ENCODE data around the gene KCMF1. TPM values are rescaled to one million over a fixed set of nuclear protein-coding genes. Genes with fewer than 3 reads are reported as not detected.
A peak's percentile ranks its signal among the peaks of the same experiment; 100 is the strongest.

Gene KCMF1
- total and polyA plus RNA-seq, 10 of the 15 experiments (the other 5 are each of a cell fraction or from before 2014, with no cell fraction given): 8.4 to 124 (median 43.0) TPM

DNA sequence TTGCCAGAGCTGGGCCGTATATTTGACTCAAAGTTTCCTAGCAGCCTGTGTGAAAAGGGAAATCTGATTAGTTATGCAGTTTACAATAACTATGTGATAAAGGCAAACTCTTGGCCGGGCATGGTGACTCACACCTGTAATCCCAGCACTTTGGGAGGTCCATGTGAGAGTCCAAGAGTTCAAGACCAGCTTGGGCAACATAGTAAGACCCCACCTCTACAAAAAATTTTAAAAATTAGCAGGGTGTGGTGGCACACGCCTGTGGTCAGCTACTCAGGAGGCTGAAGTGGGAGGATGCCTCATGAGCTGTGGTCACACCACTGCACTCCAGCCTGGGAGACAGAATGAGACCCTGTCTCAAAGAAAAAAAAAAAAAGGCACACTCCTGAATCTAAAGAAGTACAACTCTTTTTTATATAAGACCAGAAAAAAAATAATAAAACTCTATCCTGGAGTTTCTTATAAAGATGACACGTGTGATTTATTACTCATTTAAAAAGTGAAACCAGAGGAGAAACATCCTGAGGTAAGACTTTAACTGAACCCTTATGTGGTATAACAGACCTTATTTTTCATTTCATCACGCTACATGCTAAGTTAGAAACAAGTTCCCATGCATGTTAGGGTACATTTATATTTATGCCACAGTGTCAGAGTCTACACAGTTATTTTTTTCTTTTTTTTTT is 32.6 kb upstream of the KCMF1 start (continued):
- peak; percentile 43; the same call in 1 of the 2 replicates for TF ChIP-seq PKNOX1 (IDR thresholded peaks at IDR 0.05)
- TF ChIP-seq BACH1 (IDR thresholded peaks at IDR 0.05; ENCODE audit: borderline replicate concordance): no peak

- Histone ChIP-seq H3K4me1 (ENCODE audit: control insufficient read depth, insufficient read depth, low read length) (peaks cover 50% of the 10 kb centered on the region), H3K27me3 (replicated peaks in 1 of 2; ENCODE audit: control insufficient read depth in 2 of 2, insufficient read depth in 2 of 2, low read length in 1 of 2) (no peaks in the 10 kb centered on the region), H3K4me2 (ENCODE audit: control insufficient read depth, insufficient read depth) (peak overlapping the region; percentile 100), H3K36me3 (ENCODE audit: control insufficient read depth in 2 of 2, insufficient read depth in 2 of 2, low read length in 1 of 2) (no peaks in the 10 kb centered on the region), H3K9ac (ENCODE audit: control insufficient read depth, insufficient read depth, low read length) (peak overlapping the region; percentile 97), H2AFZ (ENCODE audit: control insufficient read depth, low read depth, low read length) (no peak overlapping the region), H3K27ac (ENCODE audit: control insufficient read depth, insufficient read depth) (peak overlapping the region; percentile 100), H3K9me3 (replicated peaks; ENCODE audit: control insufficient read depth, insufficient read depth, low read length) (no peaks in the 10 kb centered on the region; the same call in 2 of the 3 replicates), H4K20me1 (ENCODE audit: control insufficient read depth, insufficient read depth) (no peaks in the 10 kb centered on the region), H3K79me2 (ENCODE audit: control insufficient read depth, insufficient read depth, low read length) (peaks cover 34% of the 10 kb centered on the region), H3K4me3 (peak overlapping the region; percentile 57)
- 0% methylated on average over 9 of the region's 9 CpGs for WGBS (ENCODE audit: insufficient coverage, insufficient replicate concordance, low lambda C conversion rate, missing lambda C conversion rate)
- DNase-seq (ENCODE audit: low read depth, low spot score) (peak; percentile 99), FAIRE-seq (peak; percentile 89), ATAC-seq (peak; percentile 76)
- SMC1A ChIA-PET (ENCODE audit: uncharacterized antibody, unreplicated experiment): interaction anchor here (0.9 to 22.1 kb wide), 13 partner anchors 8 to 78 kb away, joined by 3 to 378 read pairs (median 7); partner anchors contain the start of gene KCMF1
- RAD21 ChIA-PET (ENCODE audit: unreplicated experiment): interaction anchor here (0.5 to 10.8 kb wide), 20 partner anchors 8 to 599 kb away, joined by 3 to 300 read pairs (median 6); partner anchors contain the start of genes KCMF1, MAT2A and TMSB10
- intact Hi-C loops (cut with micrococcal nuclease; ENCODE audit: unreplicated experiment) (loop anchor here (1.0 to 5.0 kb wide), 4 partner anchors 8 to 73 kb away; partner anchors contain the start of gene KCMF1), in situ Hi-C loops (cut with MboI) (loop anchor here (25.0 kb wide), 1 partner anchor 1498 kb away; the partner anchor contains the start of gene KDM3A)
- CTCF ChIA-PET: interaction anchor here (0.6 to 11.7 kb wide), 16 partner anchors 9 to 360 kb away, joined by 3 to 275 read pairs (median 4); partner anchors contain the start of gene TRABD2A
- BruUV-seq (replicated peaks): no TSS peak
- POLR2A ChIA-PET: interaction anchor here (0.5 to 14.1 kb wide), 10 partner anchors 9 to 614 kb away, joined by 5 to 265 read pairs (median 14); partner anchors contain the start of genes KCMF1 and TMSB10
- peak; percentile 37; the same call in 1 of the 2 replicates for TF ChIP-seq TBL1XR1 (IDR thresholded peaks at IDR 0.05; ENCODE audit: low read depth, low read length)
- TF ChIP-seq, protein P1, sequence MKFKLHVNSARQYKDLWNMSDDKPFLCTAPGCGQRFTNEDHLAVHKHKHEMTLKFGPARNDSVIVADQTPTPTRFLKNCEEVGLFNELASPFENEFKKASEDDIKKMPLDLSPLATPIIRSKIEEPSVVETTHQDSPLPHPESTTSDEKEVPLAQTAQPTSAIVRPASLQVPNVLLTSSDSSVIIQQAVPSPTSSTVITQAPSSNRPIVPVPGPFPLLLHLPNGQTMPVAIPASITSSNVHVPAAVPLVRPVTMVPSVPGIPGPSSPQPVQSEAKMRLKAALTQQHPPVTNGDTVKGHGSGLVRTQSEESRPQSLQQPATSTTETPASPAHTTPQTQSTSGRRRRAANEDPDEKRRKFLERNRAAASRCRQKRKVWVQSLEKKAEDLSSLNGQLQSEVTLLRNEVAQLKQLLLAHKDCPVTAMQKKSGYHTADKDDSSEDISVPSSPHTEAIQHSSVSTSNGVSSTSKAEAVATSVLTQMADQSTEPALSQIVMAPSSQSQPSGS (IDR thresholded peaks at IDR 0.05; ENCODE audit: low read length): peak; percentile 68; the same call in 1 of the 2 replicates
- TF ChIP-seq HDAC6 (IDR thresholded peaks at IDR 0.05; ENCODE audit: unreplicated experiment): no peak
- TF ChIP-seq CHD1 (IDR thresholded peaks at IDR 0.05; ENCODE audit: low read depth, low read length): no peak; the same call in 1 of the 2 replicates
- TF ChIP-seq, protein P2, sequence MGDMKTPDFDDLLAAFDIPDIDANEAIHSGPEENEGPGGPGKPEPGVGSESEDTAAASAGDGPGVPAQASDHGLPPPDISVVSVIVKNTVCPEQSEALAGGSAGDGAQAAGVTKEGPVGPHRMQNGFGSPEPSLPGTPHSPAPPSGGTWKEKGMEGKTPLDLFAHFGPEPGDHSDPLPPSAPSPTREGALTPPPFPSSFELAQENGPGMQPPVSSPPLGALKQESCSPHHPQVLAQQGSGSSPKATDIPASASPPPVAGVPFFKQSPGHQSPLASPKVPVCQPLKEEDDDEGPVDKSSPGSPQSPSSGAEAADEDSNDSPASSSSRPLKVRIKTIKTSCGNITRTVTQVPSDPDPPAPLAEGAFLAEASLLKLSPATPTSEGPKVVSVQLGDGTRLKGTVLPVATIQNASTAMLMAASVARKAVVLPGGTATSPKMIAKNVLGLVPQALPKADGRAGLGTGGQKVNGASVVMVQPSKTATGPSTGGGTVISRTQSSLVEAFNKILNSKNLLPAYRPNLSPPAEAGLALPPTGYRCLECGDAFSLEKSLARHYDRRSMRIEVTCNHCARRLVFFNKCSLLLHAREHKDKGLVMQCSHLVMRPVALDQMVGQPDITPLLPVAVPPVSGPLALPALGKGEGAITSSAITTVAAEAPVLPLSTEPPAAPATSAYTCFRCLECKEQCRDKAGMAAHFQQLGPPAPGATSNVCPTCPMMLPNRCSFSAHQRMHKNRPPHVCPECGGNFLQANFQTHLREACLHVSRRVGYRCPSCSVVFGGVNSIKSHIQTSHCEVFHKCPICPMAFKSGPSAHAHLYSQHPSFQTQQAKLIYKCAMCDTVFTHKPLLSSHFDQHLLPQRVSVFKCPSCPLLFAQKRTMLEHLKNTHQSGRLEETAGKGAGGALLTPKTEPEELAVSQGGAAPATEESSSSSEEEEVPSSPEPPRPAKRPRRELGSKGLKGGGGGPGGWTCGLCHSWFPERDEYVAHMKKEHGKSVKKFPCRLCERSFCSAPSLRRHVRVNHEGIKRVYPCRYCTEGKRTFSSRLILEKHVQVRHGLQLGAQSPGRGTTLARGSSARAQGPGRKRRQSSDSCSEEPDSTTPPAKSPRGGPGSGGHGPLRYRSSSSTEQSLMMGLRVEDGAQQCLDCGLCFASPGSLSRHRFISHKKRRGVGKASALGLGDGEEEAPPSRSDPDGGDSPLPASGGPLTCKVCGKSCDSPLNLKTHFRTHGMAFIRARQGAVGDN (IDR thresholded peaks at IDR 0.05): peak; percentile 87
- peak; percentile 58; the same call in 1 of the 2 replicates for TF ChIP-seq DPF2 (IDR thresholded peaks at IDR 0.05)
Measured at GRCh38 chr2:84939426-84940087, 31.4 kb upstream of the KCMF1 start.
